H1 (cell line): ENCODE results near the gene PREX1. TPM values are rescaled to one million over a fixed set of nuclear protein-coding genes. Genes with fewer than 3 reads are reported as not detected.

Source experiments
- CTCF ChIA-PET: fragments of 300-600 bp; sonication (Branson Sonifier 250); formaldehyde crosslinking; loops from one replicate; lab custom pipeline; 2021; ENCODE audit not compliant: partially characterized antibody; lab: Charles Lee
- POLR2A ChIA-PET: fragments of 300-600 bp; sonication (Branson Sonifier 250); formaldehyde crosslinking; loops from one replicate; lab custom pipeline; 2021; ENCODE audit warnings: inconsistent platforms; ENCODE audit not compliant: partially characterized antibody; lab: Charles Lee
- DNase-seq, 2 experiments: peaks; one replicate each; pipeline versions ENCODE4 v3.0.0 to v3.0.0-alpha.2; 2010 to 2022; ENCODE audit warnings: low spot score in 2 of 2, low read depth in 1 of 2, mixed read lengths in 1 of 2
- FAIRE-seq: peaks from 2 replicates; lab custom pipeline; 2011; peaks lifted over from hg19 to GRCh38; lab: Jason Lieb, UNC
- H2AFZ ChIP-seq: 2 replicates; pipeline ENCODE4 v1.8.1; 2012; ENCODE audit warnings: low read length, inconsistent platforms
- H2AK5ac ChIP-seq: 2 replicates; pipeline ENCODE4 v1.6.1; 2013; ENCODE audit warnings: low read depth, low read length
- H2BK120ac ChIP-seq: replicated peaks from 2 replicates; pipeline ENCODE3; 2013; ENCODE audit warnings: low read depth, low read length, inconsistent platforms
- H2BK12ac ChIP-seq: 2 replicates; pipeline ENCODE4 v1.6.1; 2013; ENCODE audit warnings: low read depth, low read length
- H2BK15ac ChIP-seq: 2 replicates; pipeline ENCODE4 v1.6.1; 2013; ENCODE audit warnings: low read length
- H2BK20ac ChIP-seq: 2 replicates; pipeline ENCODE4 v1.6.1; 2013; ENCODE audit warnings: low read length
- H2BK5ac ChIP-seq: 2 replicates; pipeline ENCODE4 v1.6.1; 2013; ENCODE audit warnings: low read depth, low read length
- H3K14ac ChIP-seq: 2 replicates; pipeline ENCODE4 v1.6.1; 2013; ENCODE audit warnings: inconsistent platforms; ENCODE audit not compliant: insufficient read length
- H3K18ac ChIP-seq: 2 replicates; pipeline ENCODE4 v1.6.1; 2013; ENCODE audit warnings: low read length; ENCODE audit errors: extremely low read depth
- H3K23ac ChIP-seq: 2 replicates; pipeline ENCODE4 v1.6.1; 2013; ENCODE audit warnings: inconsistent platforms; ENCODE audit not compliant: insufficient read length
- H3K23me2 ChIP-seq: 2 replicates; pipeline ENCODE4 v1.6.1; 2013; ENCODE audit warnings: low read depth, low read length
- H3K27ac ChIP-seq: 2 replicates; pipeline ENCODE4 v1.6.1; 2011; ENCODE audit warnings: low read depth, low read length, inconsistent platforms
- H3K27me3 ChIP-seq, 4 experiments: replicated peaks in 1 of 4; 1 replicate in 1 of 4; 2 replicates in 3 of 4; pipeline versions ENCODE4 v1.6.1 to v1.8.1; 2011 to 2013; ENCODE audit warnings: low read length in 3 of 4, mild to moderate bottlenecking in 3 of 4, inconsistent platforms in 2 of 4, mixed read lengths in 2 of 4, moderate library complexity in 1 of 4; ENCODE audit not compliant: control insufficient read depth in 3 of 4, insufficient read depth in 3 of 4; ENCODE audit errors: extremely low read depth in 1 of 4
- H3K36me3 ChIP-seq, 4 experiments: 2 replicates each; pipeline versions ENCODE4 v1.6.1 to v1.8.1; 2011 to 2013; ENCODE audit warnings: mild to moderate bottlenecking in 4 of 4, low read length in 3 of 4, moderate library complexity in 2 of 4, control low read depth in 1 of 4, inconsistent platforms in 1 of 4; ENCODE audit not compliant: insufficient read depth in 4 of 4, control insufficient read depth in 2 of 4
- H3K4ac ChIP-seq: replicated peaks from 2 replicates; pipeline ENCODE3; 2013; ENCODE audit warnings: low read length, low read depth, mixed read lengths, inconsistent platforms; ENCODE audit not compliant: insufficient read length
- H3K4me1 ChIP-seq, 4 experiments: replicated peaks in 1 of 4; 1 replicate in 1 of 4; 2 replicates in 3 of 4; pipeline versions ENCODE4 v1.6.1 to v1.8.1; 2011 to 2013; ENCODE audit warnings: low read length in 3 of 4, inconsistent platforms in 2 of 4, mixed read lengths in 1 of 4; ENCODE audit not compliant: insufficient read depth in 4 of 4, control insufficient read depth in 3 of 4
- H3K4me2 ChIP-seq, 2 experiments: 2 replicates each; pipeline versions ENCODE4 v1.6.1 to v1.8.1; 2011 to 2013; ENCODE audit warnings: low read depth in 2 of 2, low read length in 2 of 2, control low read depth in 1 of 2, inconsistent platforms in 1 of 2, mild to moderate bottlenecking in 1 of 2; ENCODE audit not compliant: insufficient read depth in 1 of 2
- H3K4me3 ChIP-seq, 4 experiments: fragments of 200-600, 300-600 bp in 1 of 4; sonication (generic), shearing (Covaris generic), sonication (Bioruptor Twin) in 1 of 4; 2 replicates each; pipeline versions ENCODE4 v1.5.1 to v1.8.1; 2011 to 2016; ENCODE audit warnings: low read length in 4 of 4, low read depth in 3 of 4, control low read depth in 2 of 4, inconsistent platforms in 2 of 4, mild to moderate bottlenecking in 2 of 4, mixed read lengths in 1 of 4, moderate library complexity in 1 of 4; ENCODE audit not compliant: insufficient read depth in 2 of 4; ENCODE audit errors: extremely low read depth in 1 of 4
- H3K56ac ChIP-seq: replicated peaks from 2 replicates; pipeline ENCODE3; 2013; ENCODE audit warnings: low read depth, mild to moderate bottlenecking, mixed read lengths, low read length, inconsistent platforms; ENCODE audit not compliant: insufficient read length
- H3K79me1 ChIP-seq: 2 replicates; pipeline ENCODE4 v1.6.1; 2013; ENCODE audit warnings: low read depth, low read length, control low read depth
- H3K79me2 ChIP-seq, 2 experiments: 2 replicates each; pipeline versions ENCODE4 v1.6.1 to v1.8.1; 2012 to 2013; ENCODE audit warnings: low read length in 2 of 2, mild to moderate bottlenecking in 2 of 2, inconsistent platforms in 1 of 2; ENCODE audit not compliant: insufficient read depth in 2 of 2, control insufficient read depth in 1 of 2
- H3K9ac ChIP-seq, 4 experiments: replicated peaks in 1 of 4; 1 replicate in 1 of 4; 2 replicates in 3 of 4; pipeline versions ENCODE4 v1.6.1 to v1.8.1; 2011 to 2013; ENCODE audit warnings: low read depth in 3 of 4, low read length in 3 of 4, control low read depth in 2 of 4, mild to moderate bottlenecking in 2 of 4, moderate library complexity in 2 of 4, inconsistent platforms in 1 of 4; ENCODE audit errors: extremely low read depth in 1 of 4
- H3K9me3 ChIP-seq, 2 experiments: 2 replicates each; pipeline versions ENCODE4 v1.6.1 to v1.8.1; 2012 to 2013; ENCODE audit warnings: mild to moderate bottlenecking in 2 of 2, moderate library complexity in 2 of 2, control low read depth in 1 of 2, inconsistent platforms in 1 of 2, low read depth in 1 of 2, low read length in 1 of 2, mixed read lengths in 1 of 2; ENCODE audit not compliant: insufficient read depth in 2 of 2
- H4K20me1 ChIP-seq, 2 experiments: replicated peaks in 1 of 2; 2 replicates each; pipeline versions ENCODE3 to v1.8.1; 2011 to 2013; ENCODE audit warnings: inconsistent platforms in 2 of 2, low read length in 2 of 2, mild to moderate bottlenecking in 1 of 2; ENCODE audit not compliant: insufficient read depth in 2 of 2, control insufficient read depth in 1 of 2
- H4K5ac ChIP-seq: 2 replicates; pipeline ENCODE4 v1.6.1; 2013; ENCODE audit warnings: low read length, low read depth, mixed read lengths, inconsistent platforms; ENCODE audit not compliant: insufficient read length
- H4K8ac ChIP-seq: 2 replicates; pipeline ENCODE4 v1.8.0; 2013; ENCODE audit warnings: mild to moderate bottlenecking, moderate library complexity, low read length, inconsistent platforms; ENCODE audit not compliant: insufficient read depth; ENCODE audit errors: extremely low read depth
- H4K91ac ChIP-seq: replicated peaks from 2 replicates; pipeline ENCODE3; 2013; ENCODE audit warnings: low read length, mixed read lengths, inconsistent platforms; ENCODE audit not compliant: insufficient read length
- BACH1 ChIP-seq: IDR thresholded peaks from 2 replicates; pipeline ENCODE4 v1.6.1; 2012; ENCODE audit warnings: low read length, improper control_type of control experiment
- CBX8 ChIP-seq: fragments of 300-800, 300-1000 bp; sonication (generic); IDR thresholded peaks from 2 replicates; pipeline ENCODE4 v1.7.1; 2016; ENCODE audit warnings: low read depth, low read length, borderline replicate concordance
- CTBP2 ChIP-seq: IDR thresholded peaks from 2 replicates; pipeline ENCODE4 v1.7.0; 2011; ENCODE audit warnings: borderline replicate concordance, mild to moderate bottlenecking, moderate library complexity, mixed read lengths, low read length; ENCODE audit not compliant: insufficient read depth, insufficient read length
- GTF2F1 ChIP-seq: IDR thresholded peaks from 2 replicates; pipeline ENCODE4 v1.6.1; 2012; ENCODE audit warnings: low read depth, low read length, improper control_type of control experiment, borderline replicate concordance
- HDAC2 ChIP-seq, 2 experiments: fragments of 300-600 bp in 1 of 2; sonication (generic) in 1 of 2; IDR thresholded peaks; 2 replicates each; pipeline ENCODE4 v1.6.1; 2011 to 2012; ENCODE audit warnings: low read depth in 2 of 2, low read length in 2 of 2, mild to moderate bottlenecking in 2 of 2, moderate library complexity in 2 of 2, borderline replicate concordance in 1 of 2, inconsistent platforms in 1 of 2
- JUN ChIP-seq: IDR thresholded peaks from 2 replicates; pipeline ENCODE4 v1.6.1; 2011; ENCODE audit warnings: low read depth, mild to moderate bottlenecking, improper control_type of control experiment, low read length
- NANOG ChIP-seq: IDR thresholded peaks from 2 replicates; pipeline ENCODE4 v1.6.1; 2011; ENCODE audit warnings: low read length, low read depth, mild to moderate bottlenecking, inconsistent platforms; ENCODE audit not compliant: insufficient read depth, poor library complexity, severe bottlenecking
- NRF1 ChIP-seq: IDR thresholded peaks from 2 replicates; pipeline ENCODE4 v1.6.1; 2011; ENCODE audit warnings: mild to moderate bottlenecking, low read depth, low read length, improper control_type of control experiment
- SAP30 ChIP-seq: fragments of 300-600 bp; sonication (generic); IDR thresholded peaks from 2 replicates; pipeline ENCODE4 v1.7.1; 2012; ENCODE audit warnings: low read length, moderate library complexity, mild to moderate bottlenecking, inconsistent platforms; ENCODE audit not compliant: insufficient read depth, insufficient replicate concordance
- YY1 ChIP-seq: IDR thresholded peaks from 2 replicates; pipeline ENCODE4 v1.6.1; 2011; ENCODE audit warnings: low read depth, mild to moderate bottlenecking, low read length
- WGBS, 2 experiments: shearing (Covaris generic) in 1 of 2; methylation state at CpG; one replicate each; pipeline versions ENCODE4 v1.1.6 to v1.1.7; 2013 to 2015; ENCODE audit warnings: low lambda C conversion rate in 2 of 2, mixed read lengths in 2 of 2, inconsistent platforms in 1 of 2, low coverage in 1 of 2, missing lambda C conversion rate in 1 of 2; ENCODE audit not compliant: insufficient replicate concordance in 2 of 2, insufficient coverage in 1 of 2, insufficient read length in 1 of 2; ENCODE audit errors: extremely low coverage in 1 of 2, missing lambda C conversion rate in 1 of 2; 5-methylcytosine and 5-hydroxymethylcytosine counted together
- polyA plus RNA-seq, 7 experiments: library from polyadenylated mRNA; depleted of rRNA in 3 of 7; stranded (reverse) in 5 of 7; unstranded in 2 of 7; fragments of >200 nt in 5 of 7; fragments of 200-250 nt in 2 of 7; gene quantifications; 1 replicate in 5 of 7; 2 replicates in 1 of 7; 4 replicates in 1 of 7; pipeline versions ENCODE4 v1.2.1 to v1.2.3, GENCODE V29; 2011 to 2013; ENCODE audit warnings: missing spikeins in 2 of 7, mixed read lengths in 2 of 7
- total RNA-seq: library from RNA; stranded (reverse); fragmentation: NEBNext Ultra II Directional; extraction: Animal tissue kit (Norgen Biotek cat#: 25700); gene quantifications from 2 replicates; pipeline ENCODE4 v1.2.1, GENCODE V29; 2021
- TF ChIP-seq, protein P1 (sequence below): IDR thresholded peaks from 2 replicates; pipeline ENCODE4 v1.6.1; 2011; ENCODE audit warnings: low read length, improper control_type of control experiment

Gene PREX1
- total and polyA plus RNA-seq, 2 of the 8 experiments (the other 6 are each of a cell fraction or from before 2014, with no cell fraction given), result 10.7 to 12.8 TPM

DNA sequence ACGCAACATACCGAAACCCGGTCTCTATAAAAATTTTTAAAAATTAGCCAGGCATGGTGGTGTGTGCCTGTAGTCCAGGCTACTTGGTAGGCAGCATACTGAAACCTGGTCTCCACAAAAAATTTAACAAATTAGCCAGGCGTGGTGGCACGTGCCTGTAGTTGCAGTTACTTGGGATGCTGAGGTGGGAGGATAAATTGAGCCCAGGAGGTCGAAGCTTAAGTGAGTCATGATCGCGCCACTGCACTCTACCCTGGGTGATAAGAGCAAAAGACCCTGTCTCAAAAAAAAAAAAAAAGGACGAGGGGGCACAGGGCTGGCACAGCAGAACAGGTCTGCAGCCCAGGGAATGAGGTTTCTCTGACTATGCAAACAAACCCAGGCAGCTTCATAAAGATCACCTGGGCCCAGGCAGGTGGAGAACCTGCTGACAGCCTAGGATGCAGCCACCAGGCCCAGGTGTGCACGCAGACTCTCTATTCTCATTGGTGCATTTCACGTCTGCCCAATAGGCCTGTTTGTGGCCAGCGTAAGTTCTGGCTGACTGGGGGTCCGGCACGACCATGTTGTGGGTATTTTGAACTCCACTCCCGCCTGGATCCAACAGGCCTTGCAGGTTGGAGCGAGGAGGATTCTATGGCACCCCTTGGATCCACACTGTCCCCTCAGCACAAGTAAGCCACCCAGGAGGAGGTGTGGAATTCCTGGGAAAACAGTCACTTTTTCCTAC is 204.5 kb downstream of the PREX1 start:
- FAIRE-seq, result no peak
- TF ChIP-seq GTF2F1, result no peak
- TF ChIP-seq SAP30, result no peak
- TF ChIP-seq NANOG, result no peak
- no peak for TF ChIP-seq CBX8
- no peak for TF ChIP-seq CTBP2
- TF ChIP-seq, protein P1, sequence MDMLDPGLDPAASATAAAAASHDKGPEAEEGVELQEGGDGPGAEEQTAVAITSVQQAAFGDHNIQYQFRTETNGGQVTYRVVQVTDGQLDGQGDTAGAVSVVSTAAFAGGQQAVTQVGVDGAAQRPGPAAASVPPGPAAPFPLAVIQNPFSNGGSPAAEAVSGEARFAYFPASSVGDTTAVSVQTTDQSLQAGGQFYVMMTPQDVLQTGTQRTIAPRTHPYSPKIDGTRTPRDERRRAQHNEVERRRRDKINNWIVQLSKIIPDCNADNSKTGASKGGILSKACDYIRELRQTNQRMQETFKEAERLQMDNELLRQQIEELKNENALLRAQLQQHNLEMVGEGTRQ, result no peak
- TF ChIP-seq BACH1, result no peak
- TF ChIP-seq JUN, result no peak
- TF ChIP-seq YY1, result no peak
- no peak for TF ChIP-seq HDAC2 (IDR thresholded peaks at IDR 0.05; ENCODE audit: borderline replicate concordance in 1 of 2, low read depth in 2 of 2, low read length in 2 of 2)
- TF ChIP-seq NRF1, result no peak

More for the DNA sequence above, 204.5 kb downstream of the PREX1 start:
- Histone ChIP-seq H3K9me3 (no peaks in the 10 kb centered on the region), H2BK20ac (no peak overlapping the region), H3K27ac (no peak overlapping the region), H4K8ac (0 out of 2 replicates have a peak overlapping the region, but pooled peaks have one; percentile 51), H4K91ac (no peak overlapping the region), H2BK5ac (no peak overlapping the region), H2AFZ (no peak overlapping the region), H4K20me1 (no peaks in the 10 kb centered on the region), H3K36me3 (no peaks in the 10 kb centered on the region), H3K9ac (no peak overlapping the region), H2AK5ac (no peak overlapping the region), H4K5ac (no peak overlapping the region), H3K14ac (no peak overlapping the region), H2BK120ac (no peak overlapping the region), H3K79me2 (no peaks in the 10 kb centered on the region), H3K23ac (no peak overlapping the region), H3K27me3 (no peaks in the 10 kb centered on the region), H3K4me1 (peaks cover 0 to 5% (median 2%) of the 10 kb centered on the region in 4 experiments; a peak in 3 of 7 replicates), H3K4me2 (no peak overlapping the region), H3K56ac (no peak overlapping the region), H3K18ac (no peak overlapping the region), H3K4ac (no peak overlapping the region), H3K79me1 (no peaks in the 10 kb centered on the region), H2BK15ac (no peak overlapping the region), H3K23me2 (no peaks in the 10 kb centered on the region), H2BK12ac (no peak overlapping the region), H3K4me3 (no peak overlapping the region)
- WGBS, 2 experiments, result 89% methylated on average over 16 of the region's 16 CpGs; no CpG with 5 or more reads in 1 of the 2 experiments
- DNase-seq, result no peak
- CTCF ChIA-PET, result interaction anchor here (0.7 to 4.6 kb wide), 5 partner anchors 149 to 959 kb away, joined by 3 to 27 read pairs (median 5); no protein-coding TSS in a partner anchor
- POLR2A ChIA-PET, result no interaction called here
